Middle frontal gyrus (tissue), 1 donor: ENCODE results near the gene DSCAML1.

Experiments used
- DNase-seq: peaks from one replicate; pipeline ENCODE4 v3.0.0-alpha.2; 2015; ENCODE audit warnings: low spot score; ENCODE audit errors: extremely low spot score

The DSCAML1 gene

DNA sequence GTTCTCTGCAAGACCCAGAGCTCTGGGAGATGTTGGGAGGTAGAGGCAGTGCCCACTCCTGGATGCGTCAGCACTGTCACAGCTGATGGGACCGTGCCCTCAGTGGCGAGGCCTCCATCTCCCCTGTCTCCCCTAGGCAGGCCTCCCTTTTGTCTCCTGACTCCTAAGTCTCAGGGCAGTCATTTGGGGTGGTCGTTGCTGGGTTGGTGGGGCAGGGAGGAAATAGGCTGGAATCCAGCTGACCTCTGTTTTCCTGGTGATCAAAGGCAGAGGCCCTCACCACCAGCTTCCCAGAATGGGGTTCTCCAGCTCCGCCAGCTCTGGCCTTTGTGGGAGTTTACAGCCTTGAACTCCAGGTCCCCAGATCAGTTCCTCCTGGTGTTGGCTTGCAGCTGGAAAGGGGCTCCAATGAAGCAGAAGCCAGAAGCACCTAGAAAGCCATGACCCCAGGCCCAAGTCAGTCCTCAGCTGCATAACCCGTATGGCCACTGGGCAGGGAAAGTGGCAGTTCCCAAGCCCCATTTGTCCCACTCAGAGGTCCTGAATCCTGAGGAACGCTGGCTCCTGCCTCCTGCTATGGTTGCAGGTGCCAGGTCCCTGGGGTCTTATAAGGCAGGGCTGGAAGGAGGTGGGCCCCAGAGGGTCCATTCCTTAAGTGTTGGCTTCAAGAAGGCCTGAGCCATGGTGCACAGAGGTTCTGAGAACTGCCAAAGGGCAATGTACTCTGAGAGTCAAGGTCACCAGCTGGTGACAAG, 34.8 kb upstream of the DSCAML1 start:
- no peak for DNase-seq

DNA sequence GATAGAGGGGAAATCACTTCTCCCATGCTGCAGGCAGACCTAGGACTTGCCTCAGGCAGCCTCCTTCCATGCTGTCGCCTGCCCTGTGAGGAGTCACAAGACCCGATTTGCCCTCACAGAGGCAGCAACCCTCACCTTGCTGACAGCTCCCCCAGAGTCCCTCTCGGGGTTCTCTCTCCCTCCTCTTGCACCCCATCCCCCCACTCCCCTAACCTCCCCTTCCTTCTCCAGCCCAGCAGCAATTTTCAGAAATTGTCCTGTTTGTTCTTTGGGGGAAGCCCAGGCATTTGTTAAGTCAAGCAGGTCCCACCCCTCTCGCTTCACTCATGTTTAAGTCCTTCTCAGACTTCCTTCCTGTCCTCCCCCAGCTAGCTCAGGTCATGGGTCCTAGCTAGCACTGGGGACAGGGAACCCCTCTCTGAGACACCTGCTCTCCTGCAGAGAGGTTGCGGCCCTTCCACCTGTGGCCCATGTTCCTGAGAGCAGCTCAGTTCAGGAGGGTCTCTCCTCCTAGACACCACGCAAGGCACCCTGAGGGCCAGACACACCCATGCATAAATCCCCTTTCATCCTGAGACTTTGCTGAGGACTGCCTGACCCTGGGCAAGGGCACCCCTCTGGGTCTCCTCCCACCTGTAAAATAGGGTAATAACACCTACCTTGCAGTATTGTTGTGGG, 33.8 kb upstream of the DSCAML1 start:
- DNase-seq: no peak

DNA sequence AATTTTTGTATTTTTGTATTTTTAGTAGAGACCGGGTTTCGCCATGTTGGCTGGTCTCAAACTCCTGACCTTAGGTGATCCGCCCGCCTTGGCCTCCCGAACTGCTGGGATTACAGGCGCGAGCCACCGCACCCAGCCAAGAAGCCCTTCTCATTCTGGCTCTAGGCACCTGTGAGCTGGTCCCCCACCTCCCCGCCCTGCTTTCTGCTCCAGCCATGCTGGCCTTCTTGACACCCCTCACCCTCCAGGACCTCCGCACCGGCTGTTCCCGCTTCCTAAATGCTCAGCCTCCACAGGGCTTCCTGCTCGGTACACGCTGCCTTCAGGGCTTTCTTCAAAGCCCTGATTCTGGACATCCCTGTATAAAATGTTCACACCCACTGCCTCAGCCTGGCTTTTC, 33.1 kb upstream of the DSCAML1 start:
- DNase-seq: no peak

DNA sequence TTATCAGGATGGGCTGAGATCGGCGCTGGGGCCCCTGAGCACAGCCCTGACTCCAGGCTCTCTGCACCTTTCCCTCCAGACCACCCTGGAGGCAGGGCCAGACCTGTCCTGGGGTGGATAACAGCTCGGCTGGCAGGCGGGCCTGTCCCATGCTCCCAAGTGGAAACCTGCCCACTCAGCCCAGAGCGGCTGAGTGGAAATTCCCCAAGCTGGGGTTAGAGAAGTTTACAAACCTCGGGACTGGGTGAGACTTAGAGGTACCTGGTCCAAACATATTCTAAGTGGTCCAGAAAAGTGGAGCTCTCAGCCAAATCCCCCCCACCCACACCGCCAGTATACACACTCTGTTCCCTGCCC, 32.3 kb upstream of the DSCAML1 start:
- DNase-seq: no peak

DNA sequence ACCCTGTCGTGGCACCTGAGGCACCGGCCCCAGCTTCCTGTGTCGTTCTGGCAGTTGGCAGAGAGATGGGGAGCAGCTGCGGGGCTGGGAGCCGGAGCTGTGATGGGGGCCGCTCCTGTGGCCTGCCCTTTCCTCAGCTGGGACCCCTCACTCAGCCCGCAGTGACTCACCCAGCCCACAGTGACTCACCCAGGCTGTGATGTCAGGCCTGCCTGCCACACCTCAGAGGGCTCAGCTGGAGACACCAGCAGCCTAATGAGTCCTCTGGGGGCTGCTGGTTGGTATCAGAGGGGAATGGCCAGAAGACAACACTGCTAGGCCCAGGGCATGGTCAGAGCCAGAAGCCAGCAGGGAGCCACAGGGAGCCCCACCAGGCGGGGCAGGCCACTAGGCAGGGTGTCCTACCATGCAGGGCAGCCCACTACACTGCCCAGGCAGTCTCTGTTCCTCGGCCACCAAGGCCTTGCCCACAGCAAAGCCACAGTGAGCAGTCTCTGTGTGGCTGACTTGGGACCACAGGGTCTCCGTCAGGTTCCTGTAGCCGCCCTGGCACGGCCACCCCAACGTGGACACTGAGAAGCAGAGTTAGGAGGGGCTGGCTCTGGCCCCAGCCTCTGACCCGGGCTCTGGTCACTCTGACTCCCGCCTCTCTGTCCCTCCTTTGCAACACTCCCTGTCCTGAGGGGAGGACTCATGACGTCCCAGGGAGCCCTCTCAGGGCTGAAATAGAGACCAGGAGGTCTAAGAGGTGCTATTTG, 31.8 kb upstream of the DSCAML1 start:
- no peak for DNase-seq

DNA sequence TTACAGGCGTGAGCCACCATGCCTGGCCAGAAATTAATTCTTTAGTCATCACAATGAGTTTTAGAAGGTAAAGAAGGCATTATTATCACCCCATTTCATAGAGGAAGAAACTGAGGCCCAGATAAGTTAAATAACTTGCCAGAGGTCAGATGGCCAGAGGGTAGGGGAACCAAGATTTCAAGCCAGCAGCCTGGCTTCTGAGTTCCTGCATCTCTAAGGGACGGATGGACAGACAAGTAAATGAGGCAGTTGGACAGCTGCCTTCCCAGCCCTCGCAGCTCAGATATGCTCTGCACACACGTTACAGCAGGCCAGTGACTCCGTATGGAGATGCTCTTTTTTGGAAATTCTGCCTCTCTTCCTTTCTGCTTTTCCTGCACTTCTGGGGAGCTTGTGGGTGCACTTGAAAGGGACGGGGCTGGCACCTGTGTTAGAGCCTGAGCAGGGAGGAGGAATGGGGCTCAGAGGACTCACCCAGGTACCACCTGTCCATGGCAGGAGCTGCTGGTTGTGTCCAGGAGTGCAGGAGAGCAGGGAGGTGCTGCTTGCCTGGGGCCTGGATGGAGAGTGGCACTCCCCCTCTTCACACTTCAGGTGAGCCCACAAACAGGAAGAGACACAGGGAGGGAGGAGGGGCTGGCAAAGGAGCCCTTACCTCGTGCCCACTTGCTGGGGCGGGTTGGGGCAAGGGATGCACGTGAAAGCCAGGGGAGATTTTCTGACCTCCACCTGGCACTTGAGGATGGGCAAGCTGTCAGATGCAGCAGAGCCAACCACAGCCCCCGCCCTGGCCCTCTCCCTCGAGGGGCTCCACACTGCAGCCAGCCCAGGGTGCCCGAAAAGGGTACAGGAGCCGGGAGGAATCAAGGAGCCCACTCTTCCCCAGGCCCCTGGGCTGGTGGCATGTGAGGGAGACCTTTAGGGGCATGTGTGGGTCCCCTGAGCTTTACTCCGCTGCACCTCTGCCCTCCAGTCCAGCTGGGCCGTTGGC, 30.8 kb upstream of the DSCAML1 start:
- DNase-seq: no peak

DNA sequence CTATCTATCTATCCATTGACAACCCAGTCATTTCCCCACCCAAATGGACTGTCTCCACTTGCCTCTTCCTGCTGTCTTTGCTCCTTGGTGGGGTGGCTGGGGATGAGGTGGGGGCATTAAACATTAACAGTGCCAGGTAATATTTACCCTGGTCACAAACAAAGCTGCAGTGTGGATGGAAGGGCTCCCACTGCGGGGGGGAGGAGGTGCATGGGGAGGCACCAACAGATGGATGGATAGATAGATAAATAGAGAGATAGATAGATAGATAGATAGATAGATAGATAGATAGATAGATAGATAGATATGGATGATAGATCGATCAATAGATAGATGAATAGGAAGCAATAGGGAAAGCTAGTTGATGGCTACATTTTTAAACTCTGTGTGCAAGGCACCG, 29.8 kb upstream of the DSCAML1 start:
- no peak for DNase-seq

DNA sequence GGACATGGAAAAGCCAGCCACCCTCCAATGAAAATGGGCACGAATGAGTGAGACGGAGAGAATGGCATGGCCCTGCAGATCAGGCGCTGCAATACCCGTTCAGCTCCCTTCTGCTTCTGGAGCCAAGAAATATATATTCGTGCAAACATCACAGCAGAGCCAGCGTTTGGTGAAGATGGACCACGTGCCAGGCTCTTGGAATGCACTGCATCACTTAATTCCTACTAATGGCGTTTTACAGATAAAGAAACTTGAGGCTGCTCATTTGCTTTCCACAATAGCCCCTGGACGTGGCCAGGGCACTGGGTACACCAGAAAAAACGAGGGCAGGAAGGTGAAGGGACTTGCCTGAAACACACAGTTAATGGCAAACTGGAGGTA, 29.2 kb upstream of the DSCAML1 start:
- no peak for DNase-seq

DNA sequence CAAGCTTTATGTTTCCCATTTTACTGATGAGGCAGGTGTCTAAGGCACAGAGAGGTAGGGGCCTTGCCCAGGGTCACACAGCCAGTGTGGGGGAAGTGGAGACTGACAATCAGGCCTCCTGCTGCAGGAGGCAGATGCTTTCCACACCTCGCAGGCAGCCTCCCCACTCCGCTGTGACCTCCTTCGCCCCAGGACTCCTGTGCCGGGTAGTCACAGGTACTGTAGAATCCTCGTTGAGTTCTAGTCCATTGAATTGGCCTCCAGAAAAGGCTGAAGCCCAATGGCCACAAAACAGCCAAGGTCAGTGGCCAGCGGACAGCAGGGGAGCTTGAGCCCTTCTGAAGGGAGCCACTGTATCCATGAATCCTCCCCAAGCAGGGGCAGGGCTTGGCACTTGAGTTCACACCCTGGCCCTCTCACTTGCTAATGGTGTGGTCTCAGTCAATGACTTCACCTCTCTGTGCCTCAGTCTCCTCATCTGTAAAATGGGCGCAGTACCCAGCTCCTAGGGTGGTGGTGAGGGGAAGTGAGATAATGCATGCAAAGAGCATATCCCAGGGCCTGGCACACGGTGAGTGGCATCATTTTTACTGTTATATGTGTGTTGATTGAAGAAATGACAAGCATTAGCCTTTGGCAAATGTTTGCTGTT, 28.6 kb upstream of the DSCAML1 start:
- DNase-seq: no peak

DNA sequence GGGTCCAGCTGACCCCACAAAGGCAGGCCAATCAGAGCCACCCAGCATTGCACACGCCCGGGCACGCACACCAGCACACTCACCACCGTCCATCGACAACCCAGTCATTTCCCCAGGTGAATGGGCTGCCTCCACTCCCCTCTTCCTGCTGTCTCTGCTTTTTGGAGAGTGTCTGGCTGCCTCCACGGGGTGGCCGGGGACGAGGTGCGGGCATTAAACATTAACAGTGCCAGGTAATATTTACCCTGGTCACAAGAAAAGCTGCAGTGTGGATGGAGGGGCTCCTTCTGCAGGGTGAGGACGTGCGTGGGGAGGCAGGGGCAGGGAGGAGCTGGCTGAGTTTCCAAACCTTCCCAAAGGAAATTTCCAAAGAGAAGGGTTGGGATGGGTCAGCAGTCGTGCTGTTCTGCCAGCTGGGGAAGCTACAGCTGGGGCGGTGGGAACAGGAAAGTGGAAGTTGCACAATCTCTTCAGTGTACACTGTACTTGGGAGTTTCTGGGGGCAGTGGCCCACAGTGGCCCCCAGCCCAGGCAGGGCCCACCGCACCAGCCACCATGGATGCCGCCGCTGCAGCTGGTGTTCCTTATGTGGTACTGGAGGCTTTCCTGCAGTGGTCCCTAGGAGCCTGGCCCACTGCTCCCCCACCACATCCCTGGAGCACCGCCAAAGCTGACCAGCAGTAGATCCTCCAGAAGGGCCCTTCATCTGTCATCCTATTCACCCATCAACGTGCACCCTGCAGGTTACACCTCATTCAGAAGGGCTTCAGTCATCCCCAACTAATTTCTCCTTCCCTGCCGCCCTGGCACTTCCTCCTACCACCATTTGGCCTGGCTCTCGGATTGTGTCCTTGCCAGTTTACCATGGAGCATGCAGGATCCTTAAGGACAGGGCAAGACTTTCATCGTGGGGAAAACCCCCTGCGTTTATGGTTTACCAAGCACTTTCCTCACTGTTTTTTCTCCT, 27.8 kb upstream of the DSCAML1 start, which contains the start of gene FXYD2:
Gene FXYD2 (minus strand): TSS at position 174 of the 967 bp plus-strand sequence. CDS start 66 bp downstream, at position 108.
- no peak for DNase-seq

DNA sequence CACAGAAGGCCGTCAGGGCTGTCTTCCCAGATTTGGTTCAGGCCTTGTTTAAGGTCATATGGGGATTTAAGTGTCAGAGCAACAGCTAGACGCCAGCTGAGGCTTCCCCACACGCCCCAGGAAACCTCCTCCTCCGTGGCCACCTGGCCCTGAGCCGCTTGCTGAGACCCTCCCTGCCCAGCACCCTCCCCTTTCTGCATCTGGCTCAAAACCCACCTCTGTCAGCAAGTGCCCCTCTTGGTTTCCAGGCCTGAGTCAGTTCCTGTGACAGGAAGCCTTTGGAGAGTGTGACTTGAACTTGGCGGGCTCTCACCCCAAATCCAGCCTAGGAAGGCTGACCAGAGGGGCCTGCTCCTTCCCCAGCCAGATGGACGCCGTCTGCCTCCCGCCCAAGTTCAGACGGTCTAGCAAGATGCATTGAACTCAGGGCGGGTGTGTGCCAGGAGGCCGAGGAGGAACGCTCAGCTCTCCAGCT, 27.0 kb upstream of the DSCAML1 start:
- DNase-seq: no peak

DNA sequence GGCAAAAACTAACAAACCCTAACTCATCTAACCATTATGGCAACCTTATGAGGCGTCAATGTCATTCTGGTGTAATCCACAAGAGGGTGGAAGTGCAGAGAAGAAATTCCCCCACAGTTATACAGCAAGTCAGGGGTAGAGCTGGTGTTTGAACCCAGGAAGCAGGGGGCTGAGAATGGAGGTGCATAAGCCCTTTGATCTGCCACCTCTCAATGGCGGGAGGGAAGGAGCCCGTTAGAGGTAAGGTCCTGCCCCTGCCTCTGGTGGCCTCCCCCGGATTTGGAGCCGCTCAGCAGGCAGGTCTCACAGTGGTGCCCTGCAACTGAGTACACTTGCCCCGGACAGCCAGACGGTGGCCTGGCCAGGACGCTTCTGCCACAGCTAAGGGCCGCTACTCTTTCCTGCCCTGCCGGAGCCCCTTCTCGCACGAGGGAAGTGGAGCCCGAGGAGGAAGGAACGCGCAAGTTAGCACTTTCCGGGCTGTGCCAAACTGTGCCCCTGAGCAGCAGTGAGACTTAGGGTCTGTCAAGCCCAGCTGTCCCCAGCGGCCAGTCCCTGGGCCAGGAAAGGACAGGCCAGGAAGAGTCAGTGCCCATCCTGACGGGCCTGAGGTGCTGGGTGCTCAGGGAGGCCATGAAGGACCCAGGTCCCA, 26.4 kb upstream of the DSCAML1 start:
- DNase-seq: no peak

DNA sequence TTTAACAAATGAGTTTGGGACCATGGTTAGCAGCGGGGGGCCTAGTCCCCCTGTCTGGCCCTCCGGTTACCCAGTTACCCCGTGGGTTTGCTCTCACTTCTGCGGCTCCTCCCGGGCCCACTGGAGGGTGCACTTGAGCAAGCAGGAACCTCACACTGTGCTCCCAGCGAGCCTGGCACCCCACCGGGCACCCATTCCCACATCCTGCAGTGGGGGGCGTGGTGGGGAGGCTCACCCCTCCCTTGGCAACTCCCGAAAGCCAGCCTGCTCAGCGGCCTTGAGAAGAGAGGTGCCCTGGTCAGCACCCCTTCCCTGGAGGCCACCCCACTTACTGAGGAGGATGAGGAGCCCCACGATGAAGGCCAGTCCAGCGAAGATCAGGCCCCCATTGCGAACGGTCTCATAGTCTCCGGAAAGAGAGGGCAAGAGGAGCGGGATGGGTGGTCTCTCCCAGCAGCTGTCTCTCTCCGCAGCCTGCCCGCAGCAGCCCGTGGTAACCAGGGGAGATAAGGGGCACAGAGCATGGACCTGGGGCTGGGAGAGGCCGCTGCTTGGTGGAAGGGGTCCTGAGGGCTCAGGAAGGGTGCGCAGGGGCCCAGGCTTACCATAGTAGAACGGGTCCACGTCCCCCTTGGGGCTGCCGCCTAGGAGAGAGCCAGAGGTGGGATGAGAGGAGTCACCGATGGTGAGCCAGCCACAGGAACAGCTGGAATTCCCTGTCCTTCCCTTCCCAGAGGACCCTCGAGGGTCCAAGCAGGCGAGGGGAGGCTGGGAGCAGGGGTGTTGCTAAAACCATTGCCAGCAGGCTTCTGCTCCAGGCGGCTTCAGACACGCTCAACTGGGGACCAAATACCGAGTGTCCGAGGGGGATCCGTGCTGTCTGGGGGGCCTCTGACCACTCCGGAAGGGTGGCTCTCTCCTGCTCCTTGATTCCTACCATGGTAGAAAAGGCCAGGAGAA, 25.3 kb upstream of the DSCAML1 start:
- no peak for DNase-seq

DNA sequence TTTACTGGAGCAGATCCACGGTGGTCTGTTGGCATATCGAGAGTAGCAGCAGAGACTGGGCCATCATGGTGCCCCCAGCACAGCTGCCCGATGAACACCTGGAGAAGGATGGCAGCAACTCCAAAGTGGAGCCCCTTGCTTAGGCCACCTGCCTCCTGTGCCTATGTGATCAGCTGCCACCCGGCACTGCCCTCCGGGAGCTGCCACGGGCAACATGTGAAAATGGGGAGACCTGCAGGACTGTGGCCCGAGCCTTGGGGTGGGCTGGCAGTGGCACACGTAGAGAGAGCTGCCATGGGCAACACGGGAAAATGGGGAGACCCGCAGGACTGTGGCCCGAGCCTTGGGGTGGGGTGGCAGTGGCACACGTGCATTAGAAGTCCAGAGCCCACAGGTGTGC, 24.4 kb upstream of the DSCAML1 start:
- DNase-seq: no peak

DNA sequence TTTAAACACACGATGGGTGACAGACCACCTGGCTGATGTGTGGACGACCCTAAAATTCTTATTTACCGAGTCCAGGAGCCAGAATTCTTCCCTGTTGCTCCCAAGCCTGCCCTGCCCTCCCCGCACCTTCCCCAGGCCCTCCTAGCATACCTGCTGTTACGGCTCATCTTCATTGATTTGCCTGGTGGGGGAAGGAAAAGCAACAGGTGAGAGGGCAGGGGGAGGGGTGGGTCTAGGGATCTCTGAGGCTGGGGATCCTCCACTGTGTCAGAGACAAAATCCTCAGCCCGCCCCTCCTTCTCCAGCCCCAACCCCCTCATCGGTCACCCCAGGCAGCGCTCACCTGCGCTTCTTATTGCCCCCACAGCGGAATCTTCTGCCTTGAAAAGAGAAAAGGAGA, 23.5 kb upstream of the DSCAML1 start:
- no peak for DNase-seq

DNA sequence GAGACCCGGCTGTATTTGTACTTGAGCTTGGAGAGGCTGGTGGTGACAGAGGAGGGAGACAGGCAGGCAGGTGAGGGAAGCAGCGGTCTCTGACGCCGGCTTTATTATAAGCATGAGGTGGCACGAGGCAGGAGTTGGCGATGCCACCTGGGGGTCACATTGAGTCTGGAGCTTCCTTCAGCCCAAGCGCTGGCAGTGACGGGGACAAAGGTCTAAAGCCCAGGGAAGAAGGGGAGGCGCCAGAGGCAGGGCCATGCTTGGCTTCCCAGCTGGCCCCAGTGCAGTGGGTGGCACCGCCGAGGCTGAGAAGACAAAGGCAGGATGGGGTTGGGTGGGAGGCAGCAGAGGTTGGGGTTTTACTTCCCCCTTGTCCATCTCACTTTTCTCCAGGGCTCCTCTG, 23.1 kb upstream of the DSCAML1 start:
- no peak for DNase-seq
